ENCODE results near the gene MRLN. TPM values are rescaled to one million over a fixed set of nuclear protein-coding genes. Genes with fewer than 3 reads are reported as not detected.
A peak's percentile ranks its signal among the peaks of the same experiment; 100 is the strongest.
"Not testable (repeated sequence)": the region's sequence is repeated elsewhere in the genome, so short reads cannot be mapped to it uniquely, and the experiment has no call there.

The MRLN gene
- not detected in 2 replicates for total RNA-seq (2014; rRNA removed; shearing (Covaris generic))

GRCh38 chr10:59753267-59753666 is at the start of gene MRLN:
TSS of gene MRLN (minus strand) at chr10:59753455.
- in situ Hi-C loops (cut with HindIII; ENCODE audit: low sequenced_read_pairs), result no loop called here
- DNase-seq (ENCODE audit: low spot score), result peak; percentile 95

DNA sequence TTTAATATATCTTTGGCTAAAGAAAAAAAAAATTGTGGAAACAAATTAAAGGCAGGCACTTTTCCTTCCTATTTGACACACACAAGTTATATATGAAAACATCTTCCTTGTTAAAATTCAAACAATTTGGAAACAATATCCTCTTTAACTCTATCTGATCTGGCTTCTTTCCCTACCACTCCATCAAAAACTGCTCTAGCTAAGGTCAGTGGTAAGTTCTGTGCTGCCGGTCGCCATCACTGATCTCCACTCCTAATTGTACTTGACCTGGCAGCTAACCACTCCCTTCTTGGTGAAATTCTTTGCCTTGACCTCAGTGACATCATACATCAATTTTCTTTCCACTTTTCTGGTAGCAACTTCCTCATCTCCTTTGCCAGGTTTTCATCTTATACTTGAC is 47.9 kb upstream of the MRLN start:
- in situ Hi-C loops (cut with HindIII; ENCODE audit: low sequenced_read_pairs), result no loop called here
- no peak for DNase-seq (ENCODE audit: low spot score)

DNA sequence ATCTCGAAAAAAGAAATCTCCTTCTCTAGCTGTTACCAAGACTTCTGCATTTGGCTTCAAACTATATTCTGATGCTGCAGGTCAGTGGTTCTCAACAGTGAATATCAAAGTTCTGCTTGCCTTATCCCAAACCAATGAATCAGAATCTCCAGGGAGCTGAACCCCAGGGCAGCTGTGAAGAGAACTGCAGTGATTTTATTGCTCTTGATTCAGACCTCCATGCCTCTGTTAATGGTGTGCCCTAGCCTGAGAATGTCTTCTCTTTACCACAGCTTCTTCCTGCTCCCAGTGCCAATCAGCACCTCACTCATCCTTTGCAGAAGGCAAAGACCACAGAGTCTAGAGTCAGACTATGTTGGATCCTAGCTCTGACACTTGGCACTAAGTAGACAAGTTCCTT is 46.2 kb upstream of the MRLN start:
- no peak for DNase-seq (ENCODE audit: low spot score)
- in situ Hi-C loops (cut with HindIII; ENCODE audit: low sequenced_read_pairs), result no loop called here

- DNase-seq (ENCODE audit: low spot score), result no peak
- in situ Hi-C loops (cut with HindIII; ENCODE audit: low sequenced_read_pairs), result no loop called here
These were observed 40.7 kb upstream of the MRLN start for GRCh38 chr10:59793919-59794318.

- no peak for DNase-seq (ENCODE audit: low spot score)
- in situ Hi-C loops (cut with HindIII; ENCODE audit: low sequenced_read_pairs), result no loop called here
These were observed 39.6 kb upstream of the MRLN start for GRCh38 chr10:59792812-59793211.

DNA sequence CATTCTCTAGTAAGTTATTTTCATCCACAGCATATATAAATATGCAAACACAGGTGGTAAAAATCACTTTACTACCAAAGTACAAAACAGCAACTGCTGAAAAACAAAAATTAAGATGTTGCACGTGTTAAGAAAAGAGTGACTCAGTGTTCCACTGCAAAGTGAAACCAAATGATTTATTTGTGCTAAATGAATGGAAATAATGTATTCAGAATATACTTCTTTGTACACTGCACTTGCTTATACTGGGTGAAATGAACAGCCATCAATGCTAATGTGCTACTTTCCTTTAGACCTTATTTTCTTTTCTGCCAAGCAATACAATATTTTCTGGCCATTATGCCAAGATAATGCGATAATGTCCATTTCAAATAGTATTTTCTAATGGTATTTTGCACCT is 38.3 kb upstream of the MRLN start:
- in situ Hi-C loops (cut with HindIII; ENCODE audit: low sequenced_read_pairs), result no loop called here
- no peak for DNase-seq (ENCODE audit: low spot score)

GRCh38 chr10:59790080-59790479 is 36.8 kb upstream of the MRLN start:
- in situ Hi-C loops (cut with HindIII; ENCODE audit: low sequenced_read_pairs); DNase-seq (ENCODE audit: low spot score): not testable (repeated sequence)

DNA sequence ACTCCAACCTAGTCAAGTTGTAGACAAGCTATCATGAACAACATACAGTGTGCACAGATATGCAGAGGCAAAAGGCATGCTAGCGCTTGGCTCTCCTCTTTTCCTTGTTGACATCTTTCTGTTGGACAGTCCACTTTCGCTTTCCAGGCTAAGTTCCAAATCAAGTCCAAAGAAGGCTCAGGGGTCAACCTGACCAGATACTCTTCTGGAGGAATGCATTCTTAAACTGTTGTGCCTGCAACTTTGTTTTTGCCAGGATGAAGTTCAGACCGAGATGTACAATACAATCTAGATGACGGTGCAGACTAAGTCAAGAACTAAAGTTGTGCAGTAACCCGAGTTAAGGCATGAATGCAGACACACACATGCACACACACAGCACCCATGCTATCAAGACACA is 35.7 kb upstream of the MRLN start:
- in situ Hi-C loops (cut with HindIII; ENCODE audit: low sequenced_read_pairs); DNase-seq (ENCODE audit: low spot score): not testable (repeated sequence)

DNA sequence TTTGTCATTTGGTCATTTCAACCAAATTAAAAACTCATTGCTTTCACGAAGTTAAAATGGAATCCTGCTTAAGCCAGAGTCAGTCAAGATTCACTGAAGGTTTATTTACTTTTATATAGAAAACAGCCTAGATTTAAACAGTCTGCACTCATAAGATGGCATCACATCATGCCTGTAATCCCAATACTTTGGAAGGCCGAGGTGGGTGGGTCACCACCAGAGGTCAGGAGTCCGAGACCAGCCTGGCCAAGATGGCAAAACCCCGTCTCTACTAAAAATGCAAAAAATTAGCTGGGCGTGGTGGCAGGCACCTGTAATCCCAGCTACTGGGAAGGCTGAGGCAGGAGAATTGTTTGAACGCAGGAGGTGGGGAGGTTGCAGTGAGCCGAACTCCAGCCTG is 33.8 kb upstream of the MRLN start:
- in situ Hi-C loops (cut with HindIII; ENCODE audit: low sequenced_read_pairs); DNase-seq (ENCODE audit: low spot score): not testable (repeated sequence)

DNA sequence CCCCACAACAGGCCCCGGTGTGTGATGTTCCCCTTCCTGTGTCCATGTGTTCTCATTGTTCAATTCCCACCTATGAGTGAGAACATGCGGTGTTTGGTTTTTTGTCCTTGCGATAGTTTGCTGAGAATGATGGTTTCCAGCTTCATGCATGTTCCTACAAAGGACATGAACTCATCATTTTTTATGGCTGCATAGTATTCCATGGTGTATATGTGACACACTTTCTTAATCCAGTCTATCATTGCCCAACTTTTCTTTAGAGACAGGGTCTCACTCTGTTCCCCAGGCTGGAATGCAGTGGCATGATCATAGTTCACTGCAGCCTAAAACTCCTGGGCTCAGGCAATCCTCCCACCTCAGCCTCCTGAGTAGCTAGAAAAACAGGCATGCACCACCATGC is 32.2 kb upstream of the MRLN start:
- DNase-seq (ENCODE audit: low spot score); in situ Hi-C loops (cut with HindIII; ENCODE audit: low sequenced_read_pairs): not testable (repeated sequence)

DNA sequence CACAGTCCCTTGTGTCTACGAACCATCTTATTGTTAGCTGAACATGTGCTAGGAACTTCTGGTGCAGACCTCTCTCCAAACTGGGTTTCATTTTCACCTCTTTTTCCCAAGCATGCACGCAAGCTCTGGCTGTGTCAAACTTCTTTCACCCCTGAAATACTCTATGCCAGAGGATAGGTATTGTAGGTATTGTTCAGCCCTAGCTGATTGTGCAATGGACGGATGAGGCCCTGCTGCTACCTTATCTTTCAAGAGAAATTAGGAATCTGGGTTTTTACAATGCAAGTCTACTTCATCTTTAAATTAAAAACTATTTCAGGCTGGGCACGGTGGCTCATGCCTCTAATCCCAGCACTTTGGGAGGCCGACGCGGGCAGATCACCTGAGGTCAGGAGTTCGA is 28.3 kb upstream of the MRLN start:
- in situ Hi-C loops (cut with HindIII; ENCODE audit: low sequenced_read_pairs), result no loop called here

GRCh38 chr10:59779756-59780533 is 26.7 kb upstream of the MRLN start:
- in situ Hi-C loops (cut with HindIII; ENCODE audit: low sequenced_read_pairs), result no loop called here
- DNase-seq (ENCODE audit: low spot score), result no peak

More for the DNA sequence above, 28.3 kb upstream of the MRLN start:
- DNase-seq (ENCODE audit: low spot score), result no peak

DNA sequence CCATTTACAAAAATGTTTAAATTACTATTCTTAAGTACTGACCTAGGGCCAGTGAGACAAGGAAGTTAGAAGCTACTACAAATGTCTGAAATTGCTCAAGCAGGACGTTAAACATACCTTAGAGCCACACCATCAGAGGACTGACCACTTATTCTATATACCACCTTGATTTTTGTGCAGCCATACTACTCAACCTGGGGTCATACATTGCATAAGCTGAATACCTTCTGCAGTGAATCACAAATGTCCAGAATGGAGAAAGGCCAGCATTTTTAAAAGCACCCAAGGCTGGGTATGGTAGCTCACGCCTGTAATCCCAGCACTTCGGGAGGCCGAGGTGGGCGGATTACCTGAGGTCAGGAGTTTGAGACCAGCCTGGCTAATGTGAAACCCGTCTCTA is 21.2 kb upstream of the MRLN start:
- in situ Hi-C loops (cut with HindIII; ENCODE audit: low sequenced_read_pairs), result no loop called here
- DNase-seq (ENCODE audit: low spot score), result no peak

DNA sequence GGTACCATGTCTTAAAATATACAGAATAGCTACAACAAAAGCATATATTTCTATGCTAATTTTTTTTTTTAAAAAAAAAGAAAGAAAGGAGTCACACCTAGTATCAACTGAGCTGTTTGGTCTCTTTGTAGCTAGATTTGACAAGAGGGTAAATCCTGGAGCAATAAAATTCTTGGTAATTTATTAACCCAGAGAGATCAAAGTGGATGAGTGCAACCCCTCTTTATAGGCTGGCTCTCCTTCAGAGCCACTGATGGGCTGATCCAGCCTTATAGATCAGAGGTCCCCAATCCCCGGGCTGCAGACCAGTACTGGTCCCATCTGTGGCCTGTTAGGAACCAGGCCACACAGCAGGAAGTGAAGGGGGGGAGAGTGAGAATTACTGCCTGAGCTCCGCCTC is 19.8 kb upstream of the MRLN start:
- no peak for DNase-seq (ENCODE audit: low spot score)
- in situ Hi-C loops (cut with HindIII; ENCODE audit: low sequenced_read_pairs), result no loop called here

GRCh38 chr10:59771162-59771807 is 18.0 kb upstream of the MRLN start:
- no peak for DNase-seq (ENCODE audit: low spot score)
- in situ Hi-C loops (cut with HindIII; ENCODE audit: low sequenced_read_pairs), result no loop called here

GRCh38 chr10:59770689-59771088 is 17.4 kb upstream of the MRLN start:
- no peak for DNase-seq (ENCODE audit: low spot score)
- in situ Hi-C loops (cut with HindIII; ENCODE audit: low sequenced_read_pairs), result no loop called here

DNA sequence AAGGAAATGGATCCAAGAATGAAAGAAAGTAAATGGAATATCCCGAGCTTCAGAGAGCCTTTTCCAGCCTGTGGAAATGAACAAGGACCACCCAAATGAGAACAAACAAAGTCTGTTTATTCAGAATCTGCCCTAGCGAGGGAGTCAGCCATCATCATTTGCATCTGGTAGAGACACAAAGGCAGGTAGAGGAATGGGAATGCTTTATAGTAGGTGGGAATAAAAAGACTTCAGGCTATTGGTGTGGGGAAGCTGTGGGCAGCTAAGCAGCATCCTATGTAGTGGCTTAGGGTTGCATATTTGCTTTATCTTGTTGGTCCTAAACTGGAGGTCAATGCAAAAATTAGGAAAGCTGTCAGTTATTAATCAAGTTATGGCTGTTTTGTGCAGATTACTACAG is 9.2 kb upstream of the MRLN start:
- in situ Hi-C loops (cut with HindIII; ENCODE audit: low sequenced_read_pairs), result no loop called here

GRCh38 chr10:59757966-59758365 is 4.7 kb upstream of the MRLN start:
- DNase-seq (ENCODE audit: low spot score), result no peak
- in situ Hi-C loops (cut with HindIII; ENCODE audit: low sequenced_read_pairs), result no loop called here

More for the DNA sequence above, 9.2 kb upstream of the MRLN start:
- no peak for DNase-seq (ENCODE audit: low spot score)

DNA sequence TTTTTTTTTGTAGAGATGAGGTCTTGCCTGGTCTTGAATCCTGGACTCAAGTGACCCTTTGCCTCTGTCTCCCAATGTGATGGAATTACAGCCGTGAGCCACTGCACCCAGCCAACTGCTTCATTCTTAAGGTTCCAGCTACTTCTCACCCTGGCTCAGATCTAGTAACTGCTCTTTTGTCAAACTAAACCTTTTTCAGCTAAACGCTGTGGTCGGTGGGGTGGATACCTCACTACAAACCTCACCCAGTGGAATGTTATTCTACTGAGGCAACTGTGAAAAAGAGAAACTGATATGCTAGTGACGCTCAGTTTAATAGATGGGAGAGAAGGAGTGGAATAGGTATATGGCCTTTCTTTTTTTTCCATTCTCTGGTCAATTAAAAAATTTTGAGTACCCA is 1.7 kb upstream of the MRLN start:
- in situ Hi-C loops (cut with HindIII; ENCODE audit: low sequenced_read_pairs), result no loop called here
- peak; percentile 20 for DNase-seq (ENCODE audit: low spot score)

- DNase-seq (ENCODE audit: low spot score), result peak; percentile 76
- in situ Hi-C loops (cut with HindIII; ENCODE audit: low sequenced_read_pairs), result no loop called here
These were observed 846 bp downstream of the MRLN start for GRCh38 chr10:59752278-59752940.

Data from G401 (cell line).